Trophoblast cell (in vitro differentiated cells and primary cell): ENCODE measurements around the gene OSBPL3.

Experiments
- DNase-seq, 2 donors: peaks; one replicate each; pipeline ENCODE4 v3.0.0-alpha.2; 2016
- H2AFZ ChIP-seq: 2 replicates; pipeline ENCODE4 v1.6.1; 2013; ENCODE audit warnings: low read length, moderate library complexity, mild to moderate bottlenecking; ENCODE audit not compliant: insufficient read depth, poor library complexity
- H2AK5ac ChIP-seq: 2 replicates; pipeline ENCODE4 v1.6.1; 2013; ENCODE audit warnings: mild to moderate bottlenecking, low read length
- H2BK120ac ChIP-seq: 2 replicates; pipeline ENCODE4 v1.6.1; 2013; ENCODE audit warnings: low read length, mild to moderate bottlenecking, moderate library complexity; ENCODE audit not compliant: insufficient read depth, poor library complexity
- H2BK12ac ChIP-seq: 2 replicates; pipeline ENCODE4 v1.6.1; 2013; ENCODE audit warnings: mild to moderate bottlenecking, low read length, moderate library complexity
- H2BK5ac ChIP-seq: 2 replicates; pipeline ENCODE4 v1.6.1; 2013; ENCODE audit warnings: low read length, low read depth, moderate library complexity, mild to moderate bottlenecking; ENCODE audit not compliant: poor library complexity
- H3K14ac ChIP-seq: 2 replicates; pipeline ENCODE4 v1.6.1; 2013; ENCODE audit warnings: mild to moderate bottlenecking, low read length
- H3K18ac ChIP-seq: 2 replicates; pipeline ENCODE4 v1.6.1; 2013; ENCODE audit warnings: mild to moderate bottlenecking, low read length
- H3K23ac ChIP-seq: 2 replicates; pipeline ENCODE4 v1.6.1; 2013; ENCODE audit warnings: low read length
- H3K27ac ChIP-seq: 2 replicates; pipeline ENCODE4 v1.5.1; 2013; ENCODE audit warnings: low read depth, mild to moderate bottlenecking, inconsistent platforms, low read length, moderate library complexity
- H3K27me3 ChIP-seq: 2 replicates; pipeline ENCODE4 v1.6.1; 2013; ENCODE audit warnings: inconsistent platforms, mild to moderate bottlenecking, low read length, moderate library complexity; ENCODE audit not compliant: insufficient read depth
- H3K36me3 ChIP-seq, 2 experiments: 1 replicate in 1 of 2; 2 replicates in 1 of 2; pipeline ENCODE4 v1.6.1; 2013; ENCODE audit warnings: low read length in 2 of 2, mild to moderate bottlenecking in 2 of 2, moderate library complexity in 1 of 2; ENCODE audit not compliant: insufficient read depth in 2 of 2, control insufficient read depth in 1 of 2
- H3K4ac ChIP-seq: 2 replicates; pipeline ENCODE4 v1.6.1; 2013; ENCODE audit warnings: low read depth, mild to moderate bottlenecking, low read length, moderate library complexity
- H3K4me1 ChIP-seq, 2 experiments: 1 replicate in 1 of 2; 2 replicates in 1 of 2; pipeline ENCODE4 v1.6.1; 2013; ENCODE audit warnings: low read length in 2 of 2, mild to moderate bottlenecking in 2 of 2, moderate library complexity in 1 of 2; ENCODE audit not compliant: insufficient read depth in 2 of 2, control insufficient read depth in 1 of 2
- H3K4me2 ChIP-seq: 2 replicates; pipeline ENCODE4 v1.6.1; 2013; ENCODE audit warnings: inconsistent platforms, mild to moderate bottlenecking, low read length, moderate library complexity
- H3K4me3 ChIP-seq: 2 replicates; pipeline ENCODE4 v1.5.1; 2013; ENCODE audit warnings: mild to moderate bottlenecking, low read depth, low read length, inconsistent platforms
- H3K79me1 ChIP-seq: one replicate; pipeline ENCODE4 v1.6.1; 2013; ENCODE audit warnings: low read length
- H3K79me2 ChIP-seq: 2 replicates; pipeline ENCODE4 v1.6.1; 2013; ENCODE audit warnings: low read length, mild to moderate bottlenecking; ENCODE audit not compliant: control insufficient read depth, insufficient read depth, poor library complexity
- H3K9ac ChIP-seq: 2 replicates; pipeline ENCODE4 v1.6.1; 2013; ENCODE audit warnings: mild to moderate bottlenecking, low read length
- H3K9me3 ChIP-seq: 2 replicates; pipeline ENCODE4 v1.6.1; 2013; ENCODE audit warnings: low read depth, mild to moderate bottlenecking, control low read depth, inconsistent platforms, low read length; ENCODE audit not compliant: insufficient read depth
- H4K12ac ChIP-seq: 2 replicates; pipeline ENCODE4 v1.6.1; 2013; ENCODE audit warnings: low read depth, mild to moderate bottlenecking, low read length, moderate library complexity
- H4K8ac ChIP-seq: 2 replicates; pipeline ENCODE4 v1.6.1; 2013; ENCODE audit warnings: low read depth, mild to moderate bottlenecking, low read length, moderate library complexity
- H4K91ac ChIP-seq: one replicate; pipeline ENCODE4 v1.6.1; 2013; ENCODE audit warnings: low read depth, mild to moderate bottlenecking, low read length, moderate library complexity
- WGBS: extraction: QIAGEN DNeasy Blood & Tissue Kit; methylation state at CpG from one replicate; pipeline ENCODE4 v1.1.7; 2013; ENCODE audit warnings: missing lambda C conversion rate; ENCODE audit not compliant: insufficient read length, insufficient coverage; ENCODE audit errors: extremely low coverage; 5-methylcytosine and 5-hydroxymethylcytosine counted together

The OSBPL3 gene

GRCh38 chr7:24801883-24802282 lies 178.1 kb downstream of the OSBPL3 start:
- Histone ChIP-seq H2BK5ac (no peak overlapping the region), H3K79me1 (no peaks in the 10 kb centered on the region), H3K23ac (no peak overlapping the region), H2AFZ (no peak overlapping the region), H4K8ac (no peak overlapping the region), H2BK120ac (no peak overlapping the region), H3K36me3 (peaks cover 0 to 4% of the 10 kb centered on the region in 2 experiments), H3K9ac (no peak overlapping the region), H3K4ac (no peak overlapping the region), H3K18ac (no peak overlapping the region), H3K14ac (no peak overlapping the region), H3K9me3 (no peaks in the 10 kb centered on the region), H2AK5ac (no peak overlapping the region), H4K12ac (no peak overlapping the region), H3K4me1 (no peaks in the 10 kb centered on the region), H3K79me2 (no peaks in the 10 kb centered on the region), H3K4me3 (no peak overlapping the region), H2BK12ac (no peak overlapping the region), H4K91ac (no peak overlapping the region), H3K27me3 (no peaks in the 10 kb centered on the region), H3K27ac (no peak overlapping the region), H3K4me2 (no peak overlapping the region)
- DNase-seq = peak; percentile 30 to 76
- WGBS = no CpG with 5 or more reads among the region's 2 CpGs

- Histone ChIP-seq H3K4me1 (no peaks in the 10 kb centered on the region), H3K14ac (no peak overlapping the region), H3K4me2 (no peak overlapping the region), H3K4me3 (no peak overlapping the region), H3K9ac (no peak overlapping the region), H2BK12ac (no peak overlapping the region), H2BK120ac (no peak overlapping the region), H3K4ac (no peak overlapping the region), H4K12ac (no peak overlapping the region), H3K79me1 (no peaks in the 10 kb centered on the region), H3K36me3 (peaks cover 0 to 4% of the 10 kb centered on the region in 2 experiments), H2AK5ac (no peak overlapping the region), H3K79me2 (no peaks in the 10 kb centered on the region), H3K18ac (no peak overlapping the region), H2AFZ (no peak overlapping the region), H4K91ac (no peak overlapping the region), H3K23ac (no peak overlapping the region), H3K9me3 (no peaks in the 10 kb centered on the region), H2BK5ac (no peak overlapping the region), H3K27ac (no peak overlapping the region), H4K8ac (no peak overlapping the region), H3K27me3 (no peaks in the 10 kb centered on the region)
- peak in 1 of 2 donors; percentile 9 for DNase-seq
- WGBS = no CpG with 5 or more reads among the region's 9 CpGs
Measured at GRCh38 chr7:24800667-24801066, 179.3 kb downstream of the OSBPL3 start.

- Histone ChIP-seq H3K18ac (no peak overlapping the region), H2BK5ac (no peak overlapping the region), H3K79me2 (no peaks in the 10 kb centered on the region), H4K12ac (no peak overlapping the region), H4K91ac (no peak overlapping the region), H3K9me3 (no peaks in the 10 kb centered on the region), H3K36me3 (peaks cover 0 to 4% of the 10 kb centered on the region in 2 experiments), H3K27ac (no peak overlapping the region), H3K9ac (no peak overlapping the region), H3K4ac (no peak overlapping the region), H4K8ac (no peak overlapping the region), H2AFZ (no peak overlapping the region), H3K27me3 (no peaks in the 10 kb centered on the region), H3K4me1 (no peaks in the 10 kb centered on the region), H2BK120ac (no peak overlapping the region), H3K4me3 (no peak overlapping the region), H3K79me1 (no peaks in the 10 kb centered on the region), H2BK12ac (no peak overlapping the region), H3K4me2 (no peak overlapping the region), H2AK5ac (no peak overlapping the region), H3K23ac (no peak overlapping the region), H3K14ac (no peak overlapping the region)
- WGBS = no CpG with 5 or more reads among the region's 6 CpGs
- DNase-seq = peak; percentile 55 to 65
Measured at GRCh38 chr7:24800073-24800472, 179.9 kb downstream of the OSBPL3 start.

- Histone ChIP-seq H3K4ac (no peak overlapping the region), H3K36me3 (peaks cover 0 to 4% of the 10 kb centered on the region in 2 experiments), H3K9ac (no peak overlapping the region), H3K9me3 (no peaks in the 10 kb centered on the region), H2BK12ac (no peak overlapping the region), H3K27me3 (no peaks in the 10 kb centered on the region), H2BK5ac (no peak overlapping the region), H2AFZ (no peak overlapping the region), H3K4me2 (no peak overlapping the region), H3K14ac (no peak overlapping the region), H3K23ac (no peak overlapping the region), H4K12ac (no peak overlapping the region), H4K91ac (no peak overlapping the region), H4K8ac (no peak overlapping the region), H3K4me3 (no peak overlapping the region), H3K18ac (no peak overlapping the region), H3K27ac (no peak overlapping the region), H2BK120ac (no peak overlapping the region), H3K79me2 (no peaks in the 10 kb centered on the region), H3K4me1 (no peaks in the 10 kb centered on the region), H2AK5ac (no peak overlapping the region), H3K79me1 (no peaks in the 10 kb centered on the region)
- WGBS = 100% methylated on average over 1 of the region's 3 CpGs
- peak; percentile 31 to 69 for DNase-seq
Measured at GRCh38 chr7:24799506-24799905, 180.5 kb downstream of the OSBPL3 start.
